Loucy (cell line): Measurements from ENCODE around the gene PPFIA1.

Experiments used
- H2AFZ ChIP-seq: fragments of 200-600 bp; sonication (generic); 2 replicates; pipeline ENCODE4 v1.6.0; 2016; ENCODE audit warnings: antibody characterized with exemption, mild to moderate bottlenecking, low read length, moderate library complexity
- H3F3A ChIP-seq: fragments of 200-600 bp; 2 replicates; pipeline ENCODE4 v1.6.0; 2016; ENCODE audit warnings: antibody characterized with exemption, low read depth, mild to moderate bottlenecking
- H3K27me3 ChIP-seq: fragments of 200-600 bp; sonication (generic); 2 replicates; pipeline ENCODE4 v1.6.1; 2014; ENCODE audit warnings: low read length, mild to moderate bottlenecking; ENCODE audit not compliant: insufficient read depth, poor library complexity, severe bottlenecking
- H3K36me3 ChIP-seq: fragments of 200-600 bp; sonication (generic); 2 replicates; pipeline ENCODE4 v1.6.1; 2016; ENCODE audit warnings: low read length; ENCODE audit not compliant: insufficient read depth
- H3K4me1 ChIP-seq: fragments of 200-600 bp; sonication (generic); 2 replicates; pipeline ENCODE4 v1.5.1; 2014; ENCODE audit warnings: low read length, mild to moderate bottlenecking; ENCODE audit not compliant: insufficient read depth, poor library complexity, severe bottlenecking
- H3K4me2 ChIP-seq: fragments of 200-600 bp; sonication (generic); 2 replicates; pipeline ENCODE4 v1.6.0; 2014; ENCODE audit warnings: antibody characterized with exemption, low read length, low read depth, mild to moderate bottlenecking; ENCODE audit not compliant: poor library complexity, severe bottlenecking
- H3K4me3 ChIP-seq: fragments of 200-600 bp; sonication (generic); 2 replicates; pipeline ENCODE4 v1.5.1; 2014; ENCODE audit warnings: low read length, mild to moderate bottlenecking, mixed read lengths; ENCODE audit not compliant: poor library complexity, severe bottlenecking
- H3K79me2 ChIP-seq: fragments of 200-600 bp; sonication (generic); 2 replicates; pipeline ENCODE4 v1.6.1; 2014; ENCODE audit warnings: low read length; ENCODE audit not compliant: insufficient read depth
- H3K9ac ChIP-seq: fragments of 200-600 bp; sonication (generic); 2 replicates; pipeline ENCODE4 v1.6.0; 2014; ENCODE audit warnings: mild to moderate bottlenecking, low read depth, low read length, moderate library complexity; ENCODE audit not compliant: poor library complexity, severe bottlenecking
- H3K9me2 ChIP-seq: fragments of 200-600 bp; sonication (generic); replicated peaks from 2 replicates; pipeline ENCODE4 v1.6.1; 2016; ENCODE audit warnings: low read depth, low read length, mixed read lengths
- H3K9me3 ChIP-seq: fragments of 200-600 bp; sonication (generic); 2 replicates; pipeline ENCODE4 v1.6.1; 2014; ENCODE audit warnings: mild to moderate bottlenecking, antibody characterized with exemption, low read length, low read depth; ENCODE audit not compliant: insufficient read depth
- H4K20me1 ChIP-seq: fragments of 200-600 bp; sonication (generic); 2 replicates; pipeline ENCODE4 v1.6.0; 2014; ENCODE audit warnings: antibody characterized with exemption, low read length, mild to moderate bottlenecking; ENCODE audit not compliant: insufficient read depth, poor library complexity, severe bottlenecking
- EZH2phosphoT487 ChIP-seq: fragments of 200-600 bp; IDR thresholded peaks from 2 replicates; pipeline ENCODE4 v1.6.1; 2018; ENCODE audit warnings: antibody characterized with exemption, mild to moderate bottlenecking, moderate library complexity, borderline replicate concordance
- TF ChIP-seq, protein P1 (sequence below): fragments of 200-600 bp; sonication (generic); conservative IDR thresholded peaks from 2 replicates; pipeline ENCODE4 v1.5.1; 2014; ENCODE audit warnings: mild to moderate bottlenecking, antibody characterized with exemption, low read length

Gene PPFIA1

DNA sequence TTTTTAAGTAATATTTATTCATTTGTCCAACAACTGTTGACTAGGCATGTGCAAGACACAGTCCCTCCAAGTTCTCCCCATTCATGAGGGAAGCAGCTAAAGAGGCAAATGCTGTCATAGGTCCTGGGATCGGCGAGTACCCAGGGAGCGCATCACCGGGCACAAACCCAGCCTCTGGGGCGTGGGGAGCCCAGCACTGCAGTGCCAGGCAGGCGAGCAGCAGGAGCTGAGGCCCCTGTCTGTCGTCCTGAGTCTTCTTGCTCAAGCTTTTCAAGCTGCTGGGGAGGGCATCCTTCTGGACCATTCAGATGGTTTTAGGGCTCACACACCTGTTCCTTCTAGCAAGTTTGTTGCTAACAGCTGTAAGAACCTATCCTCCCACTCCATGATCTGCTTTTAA, 62.1 kb downstream of the PPFIA1 start:
- no peak for TF ChIP-seq EZH2phosphoT487
- TF ChIP-seq, protein P1, sequence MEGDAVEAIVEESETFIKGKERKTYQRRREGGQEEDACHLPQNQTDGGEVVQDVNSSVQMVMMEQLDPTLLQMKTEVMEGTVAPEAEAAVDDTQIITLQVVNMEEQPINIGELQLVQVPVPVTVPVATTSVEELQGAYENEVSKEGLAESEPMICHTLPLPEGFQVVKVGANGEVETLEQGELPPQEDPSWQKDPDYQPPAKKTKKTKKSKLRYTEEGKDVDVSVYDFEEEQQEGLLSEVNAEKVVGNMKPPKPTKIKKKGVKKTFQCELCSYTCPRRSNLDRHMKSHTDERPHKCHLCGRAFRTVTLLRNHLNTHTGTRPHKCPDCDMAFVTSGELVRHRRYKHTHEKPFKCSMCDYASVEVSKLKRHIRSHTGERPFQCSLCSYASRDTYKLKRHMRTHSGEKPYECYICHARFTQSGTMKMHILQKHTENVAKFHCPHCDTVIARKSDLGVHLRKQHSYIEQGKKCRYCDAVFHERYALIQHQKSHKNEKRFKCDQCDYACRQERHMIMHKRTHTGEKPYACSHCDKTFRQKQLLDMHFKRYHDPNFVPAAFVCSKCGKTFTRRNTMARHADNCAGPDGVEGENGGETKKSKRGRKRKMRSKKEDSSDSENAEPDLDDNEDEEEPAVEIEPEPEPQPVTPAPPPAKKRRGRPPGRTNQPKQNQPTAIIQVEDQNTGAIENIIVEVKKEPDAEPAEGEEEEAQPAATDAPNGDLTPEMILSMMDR = no peak
- no peak overlapping the region for H3K4me3 ChIP-seq
- H3F3A ChIP-seq = no peaks in the 10 kb centered on the region
- H3K36me3 ChIP-seq = peaks cover 91% of the 10 kb centered on the region
- H3K27me3 ChIP-seq = no peaks in the 10 kb centered on the region
- no peak overlapping the region for H3K4me2 ChIP-seq
- no peaks in the 10 kb centered on the region for H4K20me1 ChIP-seq
- H3K9ac ChIP-seq = no peak overlapping the region
- no peaks in the 10 kb centered on the region for H3K79me2 ChIP-seq
- H3K9me3 ChIP-seq = no peaks in the 10 kb centered on the region
- H3K9me2 ChIP-seq = no peaks in the 10 kb centered on the region
- H2AFZ ChIP-seq = no peak overlapping the region
- H3K4me1 ChIP-seq = no peaks in the 10 kb centered on the region

DNA sequence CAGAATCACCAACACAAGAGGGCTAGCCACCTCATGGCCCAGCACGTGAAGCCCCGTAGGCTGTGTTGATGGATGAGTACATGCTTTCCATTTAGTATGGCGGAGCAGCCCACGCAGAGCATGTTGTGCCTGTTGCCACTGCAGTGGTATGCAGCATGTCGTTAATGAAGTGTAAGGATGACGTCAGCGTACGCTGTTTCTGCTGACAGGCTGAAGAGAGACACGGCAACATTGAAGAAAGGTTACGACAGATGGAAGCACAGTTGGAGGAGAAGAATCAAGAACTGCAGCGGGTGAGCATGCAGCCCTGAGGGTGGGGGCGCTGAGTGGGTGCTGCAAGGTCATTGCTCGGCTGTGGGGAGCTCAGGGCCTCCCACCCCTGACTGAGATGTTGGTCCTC, 62.8 kb downstream of the PPFIA1 start:
- Histone ChIP-seq H3K4me3 (no peak overlapping the region), H3K9me2 (no peaks in the 10 kb centered on the region), H3K4me1 (no peaks in the 10 kb centered on the region), H3K9ac (no peak overlapping the region), H3K9me3 (no peaks in the 10 kb centered on the region), H3K79me2 (no peaks in the 10 kb centered on the region), H3K36me3 (peaks cover 91% of the 10 kb centered on the region), H2AFZ (no peak overlapping the region), H3K27me3 (no peaks in the 10 kb centered on the region), H4K20me1 (no peaks in the 10 kb centered on the region), H3F3A (no peaks in the 10 kb centered on the region), H3K4me2 (no peak overlapping the region)
- TF ChIP-seq, protein P1 = no peak
- TF ChIP-seq EZH2phosphoT487 = no peak

DNA sequence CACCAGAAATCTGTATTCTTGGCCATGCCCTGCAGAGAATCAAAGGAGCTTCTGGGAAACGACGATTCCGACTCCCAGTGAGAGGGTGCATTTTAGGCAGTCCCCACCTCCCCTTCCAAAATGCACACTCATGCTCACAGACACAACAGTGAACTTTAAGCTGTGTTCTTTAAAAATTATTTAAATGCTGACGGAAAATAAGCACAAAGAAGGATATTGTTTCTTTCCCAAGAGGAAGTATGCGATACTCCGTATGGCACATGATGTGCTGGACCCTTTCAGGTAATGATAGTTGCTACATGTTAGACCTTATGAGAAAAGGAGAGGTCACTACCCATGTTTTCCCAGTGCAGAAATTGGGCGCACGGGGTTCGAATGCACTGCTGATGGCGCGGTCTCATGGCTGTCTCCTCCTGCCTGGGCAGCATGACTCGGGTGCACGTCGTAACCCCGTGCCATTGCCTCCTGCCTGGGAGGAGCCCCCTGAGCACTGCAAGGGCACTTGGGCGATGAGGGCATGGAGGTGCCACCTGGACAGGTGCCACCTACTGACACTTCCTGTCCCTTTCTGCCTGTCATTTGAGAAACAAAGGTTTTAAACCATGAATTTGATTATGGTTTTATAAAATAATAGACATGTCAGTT, 64.0 kb downstream of the PPFIA1 start:
- no peaks in the 10 kb centered on the region for H3K9me2 ChIP-seq
- no peaks in the 10 kb centered on the region for H3K27me3 ChIP-seq
- no peak overlapping the region for H2AFZ ChIP-seq
- H3K79me2 ChIP-seq = no peaks in the 10 kb centered on the region
- H3K4me1 ChIP-seq = no peaks in the 10 kb centered on the region
- no peaks in the 10 kb centered on the region for H3K9me3 ChIP-seq
- no peak overlapping the region for H3K9ac ChIP-seq
- no peak for TF ChIP-seq EZH2phosphoT487
- TF ChIP-seq, protein P1 = no peak
- H3K4me3 ChIP-seq = no peak overlapping the region
- no peaks in the 10 kb centered on the region for H3F3A ChIP-seq
- no peaks in the 10 kb centered on the region for H4K20me1 ChIP-seq
- H3K36me3 ChIP-seq = peaks cover 94% of the 10 kb centered on the region
- no peak overlapping the region for H3K4me2 ChIP-seq
